GM12875 (cell line): Measurements from ENCODE around the gene PTAFR.

Experiments used
- H3K4me3 ChIP-seq: one replicate; pipeline ENCODE4 v1.5.1; 2011; ENCODE audit warnings: low read depth, low read length, control low read depth
- TF ChIP-seq, protein P1 (sequence below): IDR thresholded peaks from 2 replicates; pipeline ENCODE4 v1.5.1; 2011; ENCODE audit warnings: low read depth, mild to moderate bottlenecking, control low read depth, inconsistent platforms, low read length, moderate library complexity, borderline replicate concordance; ENCODE audit not compliant: insufficient read depth

PTAFR gene

GRCh38 chr1:28176492-28177470 lies at the start of gene PTAFR:
Gene PTAFR, minus strand, starts transcription at chr1:28176690. Its CDS starts 25,669 bp downstream, at chr1:28151021.
- TF ChIP-seq, protein P1, sequence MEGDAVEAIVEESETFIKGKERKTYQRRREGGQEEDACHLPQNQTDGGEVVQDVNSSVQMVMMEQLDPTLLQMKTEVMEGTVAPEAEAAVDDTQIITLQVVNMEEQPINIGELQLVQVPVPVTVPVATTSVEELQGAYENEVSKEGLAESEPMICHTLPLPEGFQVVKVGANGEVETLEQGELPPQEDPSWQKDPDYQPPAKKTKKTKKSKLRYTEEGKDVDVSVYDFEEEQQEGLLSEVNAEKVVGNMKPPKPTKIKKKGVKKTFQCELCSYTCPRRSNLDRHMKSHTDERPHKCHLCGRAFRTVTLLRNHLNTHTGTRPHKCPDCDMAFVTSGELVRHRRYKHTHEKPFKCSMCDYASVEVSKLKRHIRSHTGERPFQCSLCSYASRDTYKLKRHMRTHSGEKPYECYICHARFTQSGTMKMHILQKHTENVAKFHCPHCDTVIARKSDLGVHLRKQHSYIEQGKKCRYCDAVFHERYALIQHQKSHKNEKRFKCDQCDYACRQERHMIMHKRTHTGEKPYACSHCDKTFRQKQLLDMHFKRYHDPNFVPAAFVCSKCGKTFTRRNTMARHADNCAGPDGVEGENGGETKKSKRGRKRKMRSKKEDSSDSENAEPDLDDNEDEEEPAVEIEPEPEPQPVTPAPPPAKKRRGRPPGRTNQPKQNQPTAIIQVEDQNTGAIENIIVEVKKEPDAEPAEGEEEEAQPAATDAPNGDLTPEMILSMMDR = no peak
- peak within 1 kb of the TSS; percentile 62 for H3K4me3 ChIP-seq

DNA sequence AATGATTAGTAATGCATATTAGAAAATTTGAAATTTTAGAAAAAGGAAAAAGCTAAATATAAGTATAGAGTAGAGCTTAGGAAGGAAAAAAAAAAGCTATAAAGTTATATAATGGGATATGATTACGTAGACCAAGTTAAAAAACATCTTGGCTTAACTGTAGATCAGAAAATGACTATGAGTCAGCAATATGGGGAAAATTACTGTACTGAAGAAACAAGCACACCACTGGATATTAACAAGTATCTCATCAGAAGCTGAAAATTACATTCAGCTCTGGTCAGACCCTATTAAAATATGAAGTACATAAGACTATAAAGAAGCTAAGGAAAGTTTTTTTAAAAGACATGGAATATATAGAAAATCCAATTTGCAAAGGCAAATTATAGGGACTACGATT lies 36.8 kb upstream of the PTAFR start:
- TF ChIP-seq, protein P1 = no peak

DNA sequence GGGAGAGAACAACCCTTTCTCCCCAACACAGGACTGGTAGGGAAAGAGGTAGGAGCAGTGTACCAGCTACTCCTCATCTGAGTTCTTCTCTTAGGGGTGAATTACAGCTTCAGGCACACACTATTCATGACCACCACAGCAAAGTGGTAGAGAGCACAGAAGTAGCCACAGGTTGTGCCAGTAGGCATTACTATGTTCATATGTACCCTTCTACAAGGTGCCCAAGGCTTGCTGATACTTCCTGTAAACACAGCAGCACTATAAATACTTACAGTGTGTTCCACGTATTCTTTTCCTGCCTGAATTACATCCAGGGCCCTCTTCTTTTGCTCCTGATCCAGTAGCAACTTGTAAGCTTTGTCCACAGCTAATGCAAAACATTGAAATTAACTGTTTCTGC lies 33.2 kb upstream of the PTAFR start:
- no peak overlapping the region for H3K4me3 ChIP-seq
- TF ChIP-seq, protein P1 = no peak

More for the DNA sequence above, 36.8 kb upstream of the PTAFR start:
- no peak overlapping the region for H3K4me3 ChIP-seq

DNA sequence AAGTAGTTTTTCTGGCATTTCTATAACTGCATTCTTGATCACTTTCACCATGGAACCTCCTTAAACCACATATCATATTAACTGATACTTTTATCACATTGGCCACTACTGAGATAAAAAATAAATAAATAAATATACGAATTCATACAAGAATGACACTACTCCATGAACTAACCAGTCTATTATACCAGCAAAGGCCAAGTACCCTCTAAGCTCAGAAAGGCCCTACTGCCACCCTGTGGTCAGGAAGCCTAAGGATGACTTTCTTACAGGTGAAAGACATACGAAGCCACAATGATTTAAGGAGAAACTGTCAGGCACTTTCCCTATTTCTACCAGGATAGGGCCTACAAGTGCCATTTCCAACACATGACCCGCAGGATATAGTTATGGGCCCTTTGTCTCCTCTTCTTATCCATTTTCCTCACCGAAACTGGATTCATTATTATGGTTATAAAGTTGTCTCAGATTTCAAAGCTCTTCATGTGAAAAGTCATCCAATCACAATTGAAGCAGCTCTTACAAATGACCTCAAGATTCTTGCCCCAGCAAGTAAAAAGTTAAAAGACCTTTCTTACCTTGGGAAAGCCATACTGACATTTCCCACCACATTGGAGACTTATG lies 32.4 kb upstream of the PTAFR start:
- no peak overlapping the region for H3K4me3 ChIP-seq
- TF ChIP-seq, protein P1 = peak; percentile 67; the same call in 1 of the 2 replicates

DNA sequence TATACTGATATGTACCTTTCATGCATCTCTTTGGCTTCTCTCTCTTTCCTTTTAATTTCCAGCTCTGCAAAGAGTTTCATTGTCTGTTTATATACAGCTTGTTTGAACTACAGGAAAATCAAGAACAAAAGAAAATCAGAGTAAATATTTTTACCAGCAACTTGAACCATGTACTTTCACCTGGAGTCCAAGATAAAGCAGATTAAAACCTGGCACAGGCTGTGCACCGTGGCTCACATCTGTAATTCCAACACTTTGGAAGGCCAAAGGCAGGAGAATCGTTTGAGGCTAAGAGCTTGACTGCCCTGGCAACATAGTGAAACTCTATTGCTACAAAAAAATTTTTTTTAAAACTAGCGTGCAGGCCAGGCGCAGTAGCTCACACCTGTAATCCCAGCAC lies 28.8 kb upstream of the PTAFR start:
- H3K4me3 ChIP-seq = no peak overlapping the region
- TF ChIP-seq, protein P1 = no peak

DNA sequence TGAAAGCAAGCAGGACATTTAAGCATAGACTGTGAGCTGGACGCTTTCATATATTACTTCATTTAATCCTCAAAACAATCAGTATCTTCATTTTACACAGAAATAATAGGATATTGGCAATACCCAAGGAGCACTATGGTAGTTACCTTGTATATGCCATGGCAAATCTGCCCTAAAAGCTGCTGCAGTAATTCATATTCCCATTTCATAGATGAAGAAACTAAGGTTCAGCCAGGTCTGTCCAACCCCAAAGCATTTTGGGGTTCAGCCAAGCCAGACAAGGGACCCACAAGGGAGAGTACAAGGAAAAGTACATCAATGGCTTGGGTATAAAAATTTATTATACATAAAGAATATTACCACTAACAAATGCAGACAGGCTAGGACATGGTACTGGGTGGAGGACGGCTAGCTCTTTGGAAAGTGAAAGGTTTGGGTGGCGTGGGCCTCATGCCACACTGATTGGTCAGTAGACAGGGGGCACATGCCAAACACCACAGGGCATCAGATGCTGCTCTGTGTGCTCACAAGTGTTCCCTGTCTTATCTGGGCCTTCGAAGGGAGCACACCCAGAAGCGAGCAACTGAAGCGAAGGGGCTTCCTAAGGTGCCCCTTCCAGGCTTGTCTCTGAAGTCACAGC lies 23.9 kb upstream of the PTAFR start:
- no peak overlapping the region for H3K4me3 ChIP-seq

More for the DNA sequence above, 23.9 kb upstream of the PTAFR start:
- TF ChIP-seq, protein P1 = no peak
